Parathyroid adenoma (tissue), 2 donors: ENCODE results near the gene MEIS3.
A peak's percentile ranks its signal among the peaks of the same experiment; 100 is the strongest.

ENCODE experiments used
- H2AFZ ChIP-seq: fragments of 300-600 bp; sonication (generic); one replicate; pipeline ENCODE4 v1.7.0; 2017; ENCODE audit warnings: antibody characterized with exemption, mild to moderate bottlenecking
- H3K27ac ChIP-seq: fragments of 300-600 bp; sonication (generic); one replicate; pipeline ENCODE4 v1.7.0; 2017
- H3K27me3 ChIP-seq: fragments of 300-600 bp; sonication (generic); one replicate; pipeline ENCODE4 v1.7.0; 2017; ENCODE audit warnings: low read length; ENCODE audit not compliant: control insufficient read depth, insufficient read depth
- H3K36me3 ChIP-seq: fragments of 300-600 bp; sonication (generic); one replicate; pipeline ENCODE4 v1.7.0; 2017; ENCODE audit warnings: low read length; ENCODE audit not compliant: control insufficient read depth, insufficient read depth
- H3K4me1 ChIP-seq: fragments of 300-600 bp; sonication (generic); one replicate; pipeline ENCODE4 v1.7.0; 2017; ENCODE audit warnings: control low read depth
- H3K4me2 ChIP-seq: fragments of 300-600 bp; sonication (generic); one replicate; pipeline ENCODE4 v1.7.0; 2017; ENCODE audit warnings: low read length
- H3K4me3 ChIP-seq: fragments of 300-600 bp; sonication (generic); one replicate; pipeline ENCODE4 v1.7.0; 2017; ENCODE audit warnings: low read depth, low read length
- H3K79me2 ChIP-seq: fragments of 300-600 bp; sonication (generic); one replicate; pipeline ENCODE4 v1.7.0; 2017; ENCODE audit warnings: control low read depth
- H3K9ac ChIP-seq: fragments of 300-600 bp; sonication (generic); one replicate; pipeline ENCODE4 v1.7.0; 2017; ENCODE audit warnings: mild to moderate bottlenecking
- H3K9me3 ChIP-seq: fragments of 300-600 bp; sonication (generic); one replicate; pipeline ENCODE4 v1.7.0; 2017; ENCODE audit warnings: low read length; ENCODE audit not compliant: control insufficient read depth
- CTCF ChIP-seq: fragments of 300-600 bp; sonication (generic); IDR thresholded peaks from one replicate; pipeline ENCODE4 v1.7.0; 2017; ENCODE audit warnings: antibody characterized with exemption, mild to moderate bottlenecking
- donor health status: primary hyperparathyroidism.

The MEIS3 gene

GRCh38 chr19:47448360-47448727, 29.0 kb upstream of the MEIS3 start:
- no peaks in the 10 kb centered on the region for H3K36me3 ChIP-seq
- no peak overlapping the region for H2AFZ ChIP-seq
- no peak overlapping the region for H3K4me3 ChIP-seq
- no peak overlapping the region for H3K4me2 ChIP-seq
- peaks cover 6% of the 10 kb centered on the region for H3K27me3 ChIP-seq
- no peak for TF ChIP-seq CTCF
- no peak overlapping the region for H3K9ac ChIP-seq
- no peaks in the 10 kb centered on the region for H3K9me3 ChIP-seq
- peaks cover 9% of the 10 kb centered on the region for H3K4me1 ChIP-seq
- H3K27ac ChIP-seq: no peak overlapping the region
- H3K79me2 ChIP-seq: no peaks in the 10 kb centered on the region

GRCh38 chr19:47447470-47448359, 28.4 kb upstream of the MEIS3 start:
- peaks cover 9% of the 10 kb centered on the region for H3K4me1 ChIP-seq
- TF ChIP-seq CTCF: no peak
- no peaks in the 10 kb centered on the region for H3K79me2 ChIP-seq
- peak overlapping the region; percentile 49 for H3K4me2 ChIP-seq
- H3K36me3 ChIP-seq: no peaks in the 10 kb centered on the region
- peak overlapping the region; percentile 46 for H2AFZ ChIP-seq
- H3K4me3 ChIP-seq: no peak overlapping the region
- H3K27ac ChIP-seq: no peak overlapping the region
- H3K27me3 ChIP-seq: peaks cover 6% of the 10 kb centered on the region
- no peaks in the 10 kb centered on the region for H3K9me3 ChIP-seq
- H3K9ac ChIP-seq: no peak overlapping the region

- peak overlapping the region; percentile 68 for H2AFZ ChIP-seq
- no peak overlapping the region for H3K27ac ChIP-seq
- no peak for TF ChIP-seq CTCF
- H3K4me1 ChIP-seq: peaks cover 9% of the 10 kb centered on the region
- peaks cover 6% of the 10 kb centered on the region for H3K27me3 ChIP-seq
- no peak overlapping the region for H3K4me3 ChIP-seq
- H3K36me3 ChIP-seq: no peaks in the 10 kb centered on the region
- no peak overlapping the region for H3K9ac ChIP-seq
- H3K79me2 ChIP-seq: no peaks in the 10 kb centered on the region
- H3K9me3 ChIP-seq: no peaks in the 10 kb centered on the region
- H3K4me2 ChIP-seq: peak overlapping the region; percentile 48
Measured at GRCh38 chr19:47446534-47447469, 27.5 kb upstream of the MEIS3 start.

- H3K9ac ChIP-seq: no peak overlapping the region
- no peak overlapping the region for H3K4me3 ChIP-seq
- peak overlapping the region; percentile 68 for H2AFZ ChIP-seq
- peak overlapping the region; percentile 48 for H3K4me2 ChIP-seq
- peaks cover 9% of the 10 kb centered on the region for H3K4me1 ChIP-seq
- H3K36me3 ChIP-seq: no peaks in the 10 kb centered on the region
- H3K79me2 ChIP-seq: no peaks in the 10 kb centered on the region
- no peaks in the 10 kb centered on the region for H3K9me3 ChIP-seq
- peaks cover 6% of the 10 kb centered on the region for H3K27me3 ChIP-seq
- H3K27ac ChIP-seq: no peak overlapping the region
- no peak for TF ChIP-seq CTCF
Measured at GRCh38 chr19:47445937-47446402, 26.6 kb upstream of the MEIS3 start.
